HEK293 (cell line): ENCODE results near the gene RNF4.
A peak's percentile ranks its signal among the peaks of the same experiment; 100 is the strongest.

Experiments
- CTCF ChIA-PET: fragments of 350-600 bp; formaldehyde crosslinking; extraction: SDS; loops from one replicate; lab custom pipeline; 2021; ENCODE audit warnings: antibody characterized with exemption; lab: Yijun Ruan, JAX
- POLR2A ChIA-PET: fragments of 300-600 bp; formaldehyde crosslinking; extraction: SDS; loops from one replicate; lab custom pipeline; 2020; ENCODE audit warnings: antibody characterized with exemption, inconsistent platforms; lab: Yijun Ruan, JAX
- H3K27ac ChIP-seq: fragments of 200-500 bp; sonication (Bioruptor generic); 2 replicates; pipeline ENCODE4 v1.5.1; 2014; ENCODE audit warnings: low read depth, low read length, control low read depth, inconsistent platforms; ENCODE audit errors: extremely low read depth
- H3K36me3 ChIP-seq, 2 experiments: fragments of 200-500 bp in 1 of 2; sonication (Bioruptor generic) in 1 of 2; 1 replicate in 1 of 2; 2 replicates in 1 of 2; pipeline ENCODE4 v1.5.1; 2014 to 2017; ENCODE audit warnings: inconsistent platforms in 2 of 2, low read length in 2 of 2; ENCODE audit not compliant: control insufficient read depth in 2 of 2, insufficient read depth in 1 of 2
- H3K4me1 ChIP-seq: fragments of 200-500 bp; sonication (Bioruptor generic); 2 replicates; pipeline ENCODE4 v1.5.1; 2014; ENCODE audit warnings: mild to moderate bottlenecking, low read length, inconsistent platforms; ENCODE audit not compliant: control insufficient read depth, insufficient read depth
- H3K4me3 ChIP-seq: 2 replicates; pipeline ENCODE4 v1.5.1; 2011; ENCODE audit warnings: low read depth, mild to moderate bottlenecking, control low read depth, low read length, moderate library complexity
- H3K9me3 ChIP-seq: fragments of 200-500 bp; sonication (Bioruptor generic); 2 replicates; pipeline ENCODE4 v1.5.1; 2014; ENCODE audit warnings: low read depth, low read length, inconsistent platforms; ENCODE audit not compliant: control insufficient read depth, insufficient read depth
- KLF1 ChIP-seq: fragments of 450-650 bp; formaldehyde crosslinking; IDR thresholded peaks from 2 replicates; pipeline ENCODE4 v1.5.1; 2016; ENCODE audit warnings: missing biosample characterization, missing genetic modification characterization
- MEIS1 ChIP-seq: sonication (generic); formaldehyde crosslinking; IDR thresholded peaks from 2 replicates; pipeline ENCODE4 v1.8.1; 2022; ENCODE audit warnings: missing genetic modification reagents, mild to moderate bottlenecking, borderline replicate concordance
- PRDM1 ChIP-seq: fragments of 450-650 bp; formaldehyde crosslinking; IDR thresholded peaks from 2 replicates; pipeline ENCODE4; 2016; ENCODE audit warnings: missing biosample characterization, missing genetic modification characterization
- SCRT1 ChIP-seq: fragments of 450-650 bp; formaldehyde crosslinking; IDR thresholded peaks from 2 replicates; pipeline ENCODE4 v1.5.1; 2016; ENCODE audit warnings: missing biosample characterization, missing genetic modification characterization, borderline replicate concordance
- SCRT2 ChIP-seq: fragments of 450-650 bp; formaldehyde crosslinking; IDR thresholded peaks from 2 replicates; pipeline ENCODE4 v1.5.1; 2016; ENCODE audit warnings: missing biosample characterization, missing genetic modification characterization
- TRIM28 ChIP-seq: IDR thresholded peaks from 2 replicates; pipeline ENCODE4 v1.6.1; 2011; ENCODE audit warnings: low read length, control low read depth, borderline replicate concordance
- ZNF138 ChIP-seq: fragments of 450-650 bp; formaldehyde crosslinking; IDR thresholded peaks from 2 replicates; pipeline ENCODE4 v1.5.1; 2016; ENCODE audit warnings: missing biosample characterization, missing genetic modification characterization, borderline replicate concordance
- ZNF514 ChIP-seq: fragments of 450-650 bp; formaldehyde crosslinking; IDR thresholded peaks from 2 replicates; pipeline ENCODE4 v1.5.1; 2016; ENCODE audit warnings: missing biosample characterization, missing genetic modification characterization
- ZNF654 ChIP-seq: fragments of 450-650 bp; formaldehyde crosslinking; IDR thresholded peaks from 2 replicates; pipeline ENCODE4 v1.5.1; 2016; ENCODE audit warnings: low read depth, missing biosample characterization, missing genetic modification characterization
- ZSCAN23 ChIP-seq: fragments of 450-650 bp; formaldehyde crosslinking; IDR thresholded peaks from 2 replicates; pipeline ENCODE4 v1.5.1; 2016; ENCODE audit warnings: missing biosample characterization, missing genetic modification characterization
- TF ChIP-seq, protein P1 (sequence below): fragments of 450-650 bp; formaldehyde crosslinking; IDR thresholded peaks from 2 replicates; pipeline ENCODE4 v1.5.1; 2016; ENCODE audit warnings: missing biosample characterization, missing genetic modification characterization
- TF ChIP-seq, protein P2 (sequence below): fragments of 450-650 bp; formaldehyde crosslinking; IDR thresholded peaks from 2 replicates; pipeline ENCODE4 v1.5.1; 2016; ENCODE audit warnings: missing biosample characterization, missing genetic modification characterization
- TF ChIP-seq, protein P3 (sequence below): fragments of 450-650 bp; formaldehyde crosslinking; IDR thresholded peaks from 2 replicates; pipeline ENCODE4 v1.5.1; 2017; ENCODE audit warnings: missing biosample characterization, missing genetic modification characterization
- TF ChIP-seq, protein P4 (sequence below): fragments of 450-650 bp; formaldehyde crosslinking; IDR thresholded peaks from 2 replicates; pipeline ENCODE4 v1.5.1; 2017; ENCODE audit warnings: missing biosample characterization, missing genetic modification characterization

Gene RNF4

DNA sequence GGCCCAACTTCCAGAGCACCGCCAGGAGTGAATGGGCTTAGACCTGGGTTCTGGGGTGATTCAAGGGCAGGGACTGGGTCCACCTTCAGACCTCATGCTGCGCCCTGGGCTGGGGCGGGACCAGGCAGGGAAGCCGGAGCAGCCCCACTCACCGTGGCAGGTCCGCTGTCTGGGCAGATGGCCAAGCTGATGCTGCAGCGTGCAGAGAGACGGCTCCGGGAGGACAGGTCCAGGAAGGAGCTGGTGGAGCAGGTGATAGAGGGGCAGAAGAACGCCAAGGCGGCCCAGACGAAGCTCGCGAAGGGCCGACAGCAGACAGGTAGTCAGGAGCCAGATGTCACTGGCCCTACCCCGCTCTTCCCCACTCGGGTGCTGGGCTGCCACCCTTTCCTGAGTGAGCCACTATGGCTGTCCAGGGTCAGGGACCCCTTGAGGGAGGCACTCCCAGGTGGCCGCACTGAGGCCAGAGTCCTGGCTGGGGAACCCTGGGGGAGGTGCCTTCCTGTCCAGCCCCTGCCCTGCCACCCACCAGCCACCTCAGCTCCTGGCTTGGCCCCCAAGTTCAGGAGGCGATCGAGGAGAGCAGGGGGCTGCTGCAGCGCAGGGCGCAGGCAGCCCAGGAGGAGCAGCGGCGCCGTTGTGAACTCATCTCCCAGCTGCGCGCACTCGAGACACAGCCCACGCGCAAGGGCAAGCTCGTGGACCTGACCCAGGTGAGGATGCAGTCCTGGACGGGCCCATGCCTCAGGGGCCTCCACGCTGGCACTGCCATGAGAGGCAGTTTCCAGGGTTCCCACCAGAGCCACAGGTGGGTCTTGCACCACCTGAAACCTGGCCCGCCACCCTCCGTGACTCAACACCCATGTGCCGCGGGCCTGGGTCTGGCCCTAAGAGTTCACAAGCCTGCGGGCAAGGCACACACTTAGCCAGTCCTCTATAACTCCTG is 10.1 kb upstream of the RNF4 start:
- H3K36me3 ChIP-seq: no peaks in the 10 kb centered on the region
- ChIA-PET POLR2A (interaction anchor here (1.2 kb wide), 1 partner anchor 10 kb away, joined by 5 read pairs; the partner anchor contains the start of gene RNF4), CTCF (no interaction called here)
- H3K4me1 ChIP-seq: no peaks in the 10 kb centered on the region; the same call in 1 of the 2 replicates
- H3K27ac ChIP-seq: no peak overlapping the region
- H3K4me3 ChIP-seq: no peak overlapping the region
- no peak for TF ChIP-seq ZSCAN23 (tag by site-specific recombination)
- TF ChIP-seq KLF1 (tag by site-specific recombination): no peak
- TF ChIP-seq MEIS1 (CRISPR knock-in tag): no peak
- TF ChIP-seq, protein P1, sequence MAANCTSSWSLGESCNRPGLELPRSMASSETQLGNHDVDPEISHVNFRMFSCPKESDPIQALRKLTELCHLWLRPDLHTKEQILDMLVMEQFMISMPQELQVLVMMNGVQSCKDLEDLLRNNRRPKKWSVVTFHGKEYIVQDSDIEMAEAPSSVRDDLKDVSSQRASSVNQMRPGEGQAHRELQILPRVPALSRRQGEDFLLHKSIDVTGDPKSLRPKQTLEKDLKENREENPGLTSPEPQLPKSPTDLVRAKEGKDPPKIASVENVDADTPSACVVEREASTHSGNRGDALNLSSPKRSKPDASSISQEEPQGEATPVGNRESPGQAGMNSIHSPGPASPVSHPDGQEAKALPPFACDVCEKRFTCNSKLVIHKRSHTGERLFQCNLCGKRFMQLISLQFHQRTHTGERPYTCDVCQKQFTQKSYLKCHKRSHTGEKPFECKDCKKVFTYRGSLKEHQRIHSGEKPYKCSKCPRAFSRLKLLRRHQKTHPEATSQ (tag by site-specific recombination): no peak
- TF ChIP-seq PRDM1: no peak
- TF ChIP-seq ZNF514 (tag by site-specific recombination): no peak
- TF ChIP-seq TRIM28: no peak
- TF ChIP-seq ZNF138: no peak
- TF ChIP-seq, protein P2, sequence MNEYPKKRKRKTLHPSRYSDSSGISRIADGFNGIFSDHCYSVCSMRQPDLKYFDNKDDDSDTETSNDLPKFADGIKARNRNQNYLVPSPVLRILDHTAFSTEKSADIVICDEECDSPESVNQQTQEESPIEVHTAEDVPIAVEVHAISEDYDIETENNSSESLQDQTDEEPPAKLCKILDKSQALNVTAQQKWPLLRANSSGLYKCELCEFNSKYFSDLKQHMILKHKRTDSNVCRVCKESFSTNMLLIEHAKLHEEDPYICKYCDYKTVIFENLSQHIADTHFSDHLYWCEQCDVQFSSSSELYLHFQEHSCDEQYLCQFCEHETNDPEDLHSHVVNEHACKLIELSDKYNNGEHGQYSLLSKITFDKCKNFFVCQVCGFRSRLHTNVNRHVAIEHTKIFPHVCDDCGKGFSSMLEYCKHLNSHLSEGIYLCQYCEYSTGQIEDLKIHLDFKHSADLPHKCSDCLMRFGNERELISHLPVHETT: no peak
- TF ChIP-seq SCRT2: peak; percentile 64
- peak; percentile 50; the same call in 1 of the 2 replicates for TF ChIP-seq SCRT1 (tag by site-specific recombination)
- TF ChIP-seq, protein P3, sequence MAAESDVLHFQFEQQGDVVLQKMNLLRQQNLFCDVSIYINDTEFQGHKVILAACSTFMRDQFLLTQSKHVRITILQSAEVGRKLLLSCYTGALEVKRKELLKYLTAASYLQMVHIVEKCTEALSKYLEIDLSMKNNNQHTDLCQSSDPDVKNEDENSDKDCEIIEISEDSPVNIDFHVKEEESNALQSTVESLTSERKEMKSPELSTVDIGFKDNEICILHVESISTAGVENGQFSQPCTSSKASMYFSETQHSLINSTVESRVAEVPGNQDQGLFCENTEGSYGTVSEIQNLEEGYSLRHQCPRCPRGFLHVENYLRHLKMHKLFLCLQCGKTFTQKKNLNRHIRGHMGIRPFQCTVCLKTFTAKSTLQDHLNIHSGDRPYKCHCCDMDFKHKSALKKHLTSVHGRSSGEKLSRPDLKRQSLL: peak; percentile 74; the same call in 1 of the 2 replicates
- TF ChIP-seq ZNF654 (tag by site-specific recombination): no peak
- TF ChIP-seq, protein P4, sequence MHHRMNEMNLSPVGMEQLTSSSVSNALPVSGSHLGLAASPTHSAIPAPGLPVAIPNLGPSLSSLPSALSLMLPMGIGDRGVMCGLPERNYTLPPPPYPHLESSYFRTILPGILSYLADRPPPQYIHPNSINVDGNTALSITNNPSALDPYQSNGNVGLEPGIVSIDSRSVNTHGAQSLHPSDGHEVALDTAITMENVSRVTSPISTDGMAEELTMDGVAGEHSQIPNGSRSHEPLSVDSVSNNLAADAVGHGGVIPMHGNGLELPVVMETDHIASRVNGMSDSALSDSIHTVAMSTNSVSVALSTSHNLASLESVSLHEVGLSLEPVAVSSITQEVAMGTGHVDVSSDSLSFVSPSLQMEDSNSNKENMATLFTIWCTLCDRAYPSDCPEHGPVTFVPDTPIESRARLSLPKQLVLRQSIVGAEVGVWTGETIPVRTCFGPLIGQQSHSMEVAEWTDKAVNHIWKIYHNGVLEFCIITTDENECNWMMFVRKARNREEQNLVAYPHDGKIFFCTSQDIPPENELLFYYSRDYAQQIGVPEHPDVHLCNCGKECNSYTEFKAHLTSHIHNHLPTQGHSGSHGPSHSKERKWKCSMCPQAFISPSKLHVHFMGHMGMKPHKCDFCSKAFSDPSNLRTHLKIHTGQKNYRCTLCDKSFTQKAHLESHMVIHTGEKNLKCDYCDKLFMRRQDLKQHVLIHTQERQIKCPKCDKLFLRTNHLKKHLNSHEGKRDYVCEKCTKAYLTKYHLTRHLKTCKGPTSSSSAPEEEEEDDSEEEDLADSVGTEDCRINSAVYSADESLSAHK: peak; percentile 79
- no peaks in the 10 kb centered on the region for H3K9me3 ChIP-seq

DNA sequence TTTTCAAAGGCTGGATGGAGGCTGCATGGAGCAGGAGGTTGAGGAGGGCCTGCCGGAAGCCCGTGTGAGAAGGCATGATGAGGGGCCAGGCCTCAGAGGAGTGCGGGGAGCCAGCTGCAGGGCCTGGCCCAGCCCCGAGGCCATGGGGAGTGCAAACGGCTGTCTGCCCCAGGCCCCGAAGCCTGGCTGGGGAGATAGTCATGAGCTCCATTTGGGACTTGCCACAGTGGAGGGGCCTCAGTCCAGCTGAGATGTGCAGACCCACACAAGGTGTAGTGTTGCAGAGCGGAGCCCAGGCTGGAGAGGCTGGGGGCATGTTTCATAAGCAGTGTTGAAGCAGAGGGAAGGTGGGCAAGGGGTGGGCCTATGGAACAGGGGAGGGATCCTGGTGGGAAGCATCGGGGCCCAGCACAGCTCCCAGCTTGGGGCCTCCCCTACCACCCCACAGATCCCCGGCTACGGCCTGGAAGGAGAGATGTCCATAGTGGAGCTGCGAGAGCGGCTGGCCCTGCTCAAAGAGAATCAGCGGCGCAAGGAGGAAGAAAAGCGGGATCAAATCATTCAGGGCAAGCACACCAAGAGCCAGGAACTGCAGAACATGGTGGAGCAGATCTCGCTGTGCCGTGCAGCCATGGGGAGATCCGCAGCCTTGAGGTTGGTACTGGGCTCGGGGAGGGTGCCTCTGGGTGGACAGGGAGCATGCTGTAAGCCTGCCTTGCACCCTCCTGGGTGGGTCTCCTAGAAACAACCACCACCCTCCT is 9.1 kb upstream of the RNF4 start:
- no peaks in the 10 kb centered on the region; the same call in 1 of the 2 replicates for H3K4me1 ChIP-seq
- ChIA-PET POLR2A (interaction anchor here (1.2 kb wide), 1 partner anchor 9 kb away, joined by 5 read pairs; the partner anchor contains the start of gene RNF4), CTCF (no interaction called here)
- H3K4me3 ChIP-seq: no peak overlapping the region
- TF ChIP-seq, protein P3: no peak
- TF ChIP-seq, protein P4: 0 out of 2 replicates have a peak, but pooled peaks have one; percentile 23
- no peak overlapping the region for H3K27ac ChIP-seq
- H3K9me3 ChIP-seq: no peaks in the 10 kb centered on the region
- H3K36me3 ChIP-seq: no peaks in the 10 kb centered on the region
